Body of pancreas (tissue), 4 donors: ENCODE data around the gene LTB4R2. TPM values are rescaled to one million over a fixed set of nuclear protein-coding genes. Genes with fewer than 3 reads are reported as not detected.

Experiments used
- ATAC-seq: fragments of 150-250 bp; one replicate; pipeline ENCODE4 v1.9.1; 2016
- DNase-seq, 4 donors: peaks; one replicate each; pipeline ENCODE4 v3.0.0-alpha.2; 2019
- H3K27ac ChIP-seq, 4 donors: fragments of 200-600 bp; sonication (generic); 1 replicate in 3 of 4; 2 replicates in 1 of 4; pipeline versions ENCODE4 v1.5.1 to v1.6.1; 2016 to 2019; ENCODE audit warnings: mild to moderate bottlenecking in 1 of 4, mixed read lengths in 1 of 4, moderate library complexity in 1 of 4
- H3K27me3 ChIP-seq, 2 donors: fragments of 200-600 bp; sonication (generic); one replicate each; pipeline ENCODE4 v1.6.0; 2016; ENCODE audit warnings: mild to moderate bottlenecking in 1 of 2
- H3K36me3 ChIP-seq, 2 donors: fragments of 200-600 bp; sonication (generic); replicated peaks in 1 of 2; 2 replicates each; pipeline ENCODE4 v1.5.1; 2016; ENCODE audit warnings: low read depth in 2 of 2; ENCODE audit not compliant: insufficient read depth in 1 of 2
- H3K4me1 ChIP-seq: fragments of 200-600 bp; sonication (generic); one replicate; pipeline ENCODE4 v1.6.0; 2016
- H3K4me3 ChIP-seq, 2 donors: fragments of 200-600 bp; sonication (generic); 1 replicate in 1 of 2; 2 replicates in 1 of 2; pipeline ENCODE4 v1.5.1; 2016 to 2019
- H3K9me3 ChIP-seq, 3 donors: fragments of 200-600 bp; sonication (generic); 1 replicate in 2 of 3; 2 replicates in 1 of 3; pipeline ENCODE4 v1.5.1; 2016
- CTCF ChIP-seq, 7 experiments: fragments of 450-650 bp in 4 of 7; fragments of 200-600 bp in 3 of 7; sonication (generic) in 3 of 7; IDR thresholded peaks; one replicate each; pipeline ENCODE4 v1.5.1; 2016 to 2019; ENCODE audit warnings: antibody characterized with exemption in 7 of 7
- POLR2A ChIP-seq, 3 donors: fragments of 450-650 bp; IDR thresholded peaks; one replicate each; pipeline ENCODE4 v1.6.1; 2016; ENCODE audit warnings: antibody characterized with exemption in 3 of 3, mild to moderate bottlenecking in 2 of 3
- WGBS, 2 donors: methylation state at CpG; one replicate each; pipeline ENCODE4 v1.1.5; 2017; 5-methylcytosine and 5-hydroxymethylcytosine counted together
- intact Hi-C: fragments of 100-400 bp; cut with DNase I; formaldehyde crosslinking; loops from one replicate; pipeline ENCODE4 v1.15.1; 2023
- total RNA-seq, 2 donors: library from RNA; depleted of rRNA; stranded (reverse); fragments of >200 nt; gene quantifications; one replicate each; pipeline ENCODE4 v1.1.0, GENCODE V29; 2016

The LTB4R2 gene
- total RNA-seq, 2 donors from 2014 or later, result 10.9 to 31.3 TPM

- intact Hi-C loops, result no loop called here
- H3K9me3 ChIP-seq, result no peaks in the 10 kb centered on the region
- DNase-seq, result no peak
- peak overlapping the region in 1 of 4 donors; percentile 88 for H3K27ac ChIP-seq
- H3K36me3 ChIP-seq, result no peaks in the 10 kb centered on the region
- 82 to 96% methylated on average over 2 of the region's 2 CpGs for WGBS, 2 donors
- no peak for TF ChIP-seq CTCF (IDR thresholded peaks at IDR 0.05)
- no peak for TF ChIP-seq POLR2A (IDR thresholded peaks at IDR 0.05)
- H3K27me3 ChIP-seq, result no peaks in the 10 kb centered on the region
- ATAC-seq, result no peak
- peaks cover 42% of the 10 kb centered on the region for H3K4me1 ChIP-seq
- H3K4me3 ChIP-seq, result no peak overlapping the region
Observed at GRCh38 chr14:24313913-24314312, 4.0 kb downstream of the LTB4R2 start.

- 69 to 77% methylated on average over 5 of the region's 5 CpGs for WGBS, 2 donors
- peak overlapping the region in 1 of 4 donors; percentile 5 for H3K27ac ChIP-seq
- no peak overlapping the region for H3K4me3 ChIP-seq
- H3K4me1 ChIP-seq, result peaks cover 35% of the 10 kb centered on the region
- no peak for DNase-seq
- TF ChIP-seq CTCF (IDR thresholded peaks at IDR 0.05) (no peak), POLR2A (IDR thresholded peaks at IDR 0.05) (no peak)
- ATAC-seq, result no peak
- H3K9me3 ChIP-seq, result no peaks in the 10 kb centered on the region
- intact Hi-C loops, result no loop called here
- H3K27me3 ChIP-seq, result no peaks in the 10 kb centered on the region
- H3K36me3 ChIP-seq, result no peaks in the 10 kb centered on the region
Observed at GRCh38 chr14:24314377-24315193, 4.6 kb downstream of the LTB4R2 start.

GRCh38 chr14:24315243-24315806 lies 5.4 kb downstream of the LTB4R2 start:
- DNase-seq (no peak), ATAC-seq (no peak)
- Histone ChIP-seq H3K4me1 (peaks cover 28% of the 10 kb centered on the region), H3K27me3 (no peaks in the 10 kb centered on the region), H3K9me3 (no peaks in the 10 kb centered on the region), H3K27ac (peak overlapping the region in 1 of 4 donors; percentile 36), H3K36me3 (no peaks in the 10 kb centered on the region), H3K4me3 (no peak overlapping the region)
- WGBS, 2 donors, result 74 to 95% methylated on average over 5 to 10 of the region's 10 CpGs
- TF ChIP-seq CTCF (IDR thresholded peaks at IDR 0.05) (no peak), POLR2A (IDR thresholded peaks at IDR 0.05) (no peak)
- intact Hi-C loops, result no loop called here

- peak in 3 of 4 donors; percentile 35 to 53 (median 48) for DNase-seq
- peak; percentile 63 for ATAC-seq
- no peak overlapping the region for H3K4me3 ChIP-seq
Observed at GRCh38 chr14:24315807-24316596, 6.1 kb downstream of the LTB4R2 start.

More at GRCh38 chr14:24315807-24316596, 6.1 kb downstream of the LTB4R2 start:
- intact Hi-C loops, result no loop called here
- H3K27ac ChIP-seq, result peak overlapping the region in 1 of 4 donors; percentile 36
- no peaks in the 10 kb centered on the region for H3K36me3 ChIP-seq
- H3K27me3 ChIP-seq, result no peaks in the 10 kb centered on the region
- H3K9me3 ChIP-seq, result no peaks in the 10 kb centered on the region
- WGBS, 2 donors, result 31 to 58% methylated on average over 18 to 61 of the region's 70 CpGs
- TF ChIP-seq POLR2A (IDR thresholded peaks at IDR 0.05), result no peak
- peak in 4 of 7 experiments; percentile 8 to 30 (median 28) for TF ChIP-seq CTCF (IDR thresholded peaks at IDR 0.05)
- peaks cover 21% of the 10 kb centered on the region for H3K4me1 ChIP-seq
